ENCODE results near the gene IGSF3.

GRCh38 chr1:116663821-116664220 lies 3.7 kb downstream of the IGSF3 start:
- TF ChIP-seq, protein P1, sequence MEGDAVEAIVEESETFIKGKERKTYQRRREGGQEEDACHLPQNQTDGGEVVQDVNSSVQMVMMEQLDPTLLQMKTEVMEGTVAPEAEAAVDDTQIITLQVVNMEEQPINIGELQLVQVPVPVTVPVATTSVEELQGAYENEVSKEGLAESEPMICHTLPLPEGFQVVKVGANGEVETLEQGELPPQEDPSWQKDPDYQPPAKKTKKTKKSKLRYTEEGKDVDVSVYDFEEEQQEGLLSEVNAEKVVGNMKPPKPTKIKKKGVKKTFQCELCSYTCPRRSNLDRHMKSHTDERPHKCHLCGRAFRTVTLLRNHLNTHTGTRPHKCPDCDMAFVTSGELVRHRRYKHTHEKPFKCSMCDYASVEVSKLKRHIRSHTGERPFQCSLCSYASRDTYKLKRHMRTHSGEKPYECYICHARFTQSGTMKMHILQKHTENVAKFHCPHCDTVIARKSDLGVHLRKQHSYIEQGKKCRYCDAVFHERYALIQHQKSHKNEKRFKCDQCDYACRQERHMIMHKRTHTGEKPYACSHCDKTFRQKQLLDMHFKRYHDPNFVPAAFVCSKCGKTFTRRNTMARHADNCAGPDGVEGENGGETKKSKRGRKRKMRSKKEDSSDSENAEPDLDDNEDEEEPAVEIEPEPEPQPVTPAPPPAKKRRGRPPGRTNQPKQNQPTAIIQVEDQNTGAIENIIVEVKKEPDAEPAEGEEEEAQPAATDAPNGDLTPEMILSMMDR (IDR thresholded peaks at IDR 0.05; ENCODE audit: control extremely low read depth in 1 of 3, insufficient read depth in 1 of 3, low read depth in 1 of 3, low read length in 3 of 3), result no peak
- TF ChIP-seq SP1 (IDR thresholded peaks at IDR 0.05; ENCODE audit: low read depth, low read length) (no peak), KDM5A (IDR thresholded peaks at IDR 0.05; ENCODE audit: low read length) (no peak), EP300 (IDR thresholded peaks at IDR 0.05; ENCODE audit: borderline replicate concordance in 1 of 2, low read depth in 2 of 2, low read length in 2 of 2) (no peak), HDAC6 (IDR thresholded peaks at IDR 0.05; ENCODE audit: low read depth, low read length) (no peak), RNF2 (IDR thresholded peaks at IDR 0.05; ENCODE audit: borderline replicate concordance, low read depth, low read length, missing control alignments, poor library complexity, severe bottlenecking) (no peak), POLR2A (IDR thresholded peaks at IDR 0.05; ENCODE audit: control extremely low read depth in 1 of 2, low read depth in 2 of 2, low read length in 2 of 2) (no peak), RFX5 (IDR thresholded peaks at IDR 0.05; ENCODE audit: borderline replicate concordance, low read depth, low read length) (no peak), YY1 (IDR thresholded peaks at IDR 0.05; ENCODE audit: low read depth, low read length) (no peak), TAF1 (IDR thresholded peaks at IDR 0.05; ENCODE audit: low read depth, low read length) (no peak), SUZ12 (IDR thresholded peaks at IDR 0.05; ENCODE audit: low read length) (no peak), SAP30 (IDR thresholded peaks at IDR 0.05; ENCODE audit: insufficient read depth, insufficient replicate concordance, low read length) (no peak), TCF12 (IDR thresholded peaks at IDR 0.05; ENCODE audit: low read depth, low read length) (no peak), CBX5 (IDR thresholded peaks at IDR 0.05; ENCODE audit: low read depth, low read length) (no peak)

Data from H1 (cell line).